ENCODE measurements around the gene PDE4D. TPM values are rescaled to one million over a fixed set of nuclear protein-coding genes. Genes with fewer than 3 reads are reported as not detected.

Gene PDE4D
- total and polyA plus RNA-seq, 2 of the 4 experiments (the other 2 are of a cell fraction), result 1.4 to 7.9 TPM

DNA sequence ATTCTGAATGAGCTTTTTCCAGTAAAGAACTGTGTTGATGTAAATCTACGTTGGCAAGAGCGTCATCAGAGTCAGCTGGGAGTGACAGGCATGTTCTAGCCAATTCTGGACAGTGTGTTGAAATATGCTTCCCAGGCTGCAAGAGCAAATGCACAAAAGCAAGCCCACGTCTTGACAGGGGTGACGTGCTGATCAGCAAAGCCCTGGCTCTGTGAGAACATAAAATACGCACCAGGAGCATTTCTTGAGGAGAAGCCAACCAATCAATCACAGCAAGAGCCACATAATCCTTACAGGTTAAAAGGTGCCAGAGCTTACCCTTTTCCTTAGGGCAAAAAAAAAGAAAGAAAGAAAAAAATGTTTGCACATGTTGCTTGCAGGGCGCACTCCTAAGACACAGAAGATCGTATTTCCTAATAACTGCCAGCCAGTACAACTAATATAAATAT is 148.1 kb downstream of the PDE4D start:
- H3K4me3 ChIP-seq (ENCODE audit: insufficient read depth, low read depth, low read length), result no peak overlapping the region
- DNase-seq (peak; percentile 66), ATAC-seq (ENCODE audit: low read depth) (peak; percentile 35; the same call in 1 of the 2 replicates)
- no peak overlapping the region for H3K4ac ChIP-seq (ENCODE audit: low read depth, low read length)
- peak overlapping the region; percentile 12; the same call in 1 of the 2 replicates for H3K4me2 ChIP-seq (ENCODE audit: low read depth, low read length)
- no peak overlapping the region for H2BK20ac ChIP-seq (ENCODE audit: low read depth, low read length)
- H3K4me1 ChIP-seq (ENCODE audit: control insufficient read depth, insufficient read depth, low read length), result no peaks in the 10 kb centered on the region
- no peak overlapping the region for H2BK15ac ChIP-seq (ENCODE audit: low read depth, low read length)
- no peak overlapping the region for H4K91ac ChIP-seq (ENCODE audit: insufficient read depth, low read depth, low read length)
- no peaks in the 10 kb centered on the region for H3K9me1 ChIP-seq (ENCODE audit: insufficient read depth, low read length)
- no peak overlapping the region for H3K14ac ChIP-seq (replicated peaks; ENCODE audit: low read depth, low read length)
- no peak overlapping the region for H3K27ac ChIP-seq (ENCODE audit: insufficient read depth, low read length)
- intact Hi-C loops (cut with micrococcal nuclease), result no loop called here
- no peaks in the 10 kb centered on the region for H4K20me1 ChIP-seq (ENCODE audit: insufficient read depth, low read length)
- no peak overlapping the region for H4K5ac ChIP-seq (ENCODE audit: low read depth, low read length)
- BruUV-seq (replicated peaks), result no TSS peak
- no peak overlapping the region for H3K23ac ChIP-seq (ENCODE audit: low read depth, low read length)
- ChIA-PET CTCF (interaction anchor here (0.7 kb wide), 2 partner anchors 13 to 26 kb away, joined by 3 to 5 read pairs; no protein-coding TSS in a partner anchor), POLR2A (ENCODE audit: unreplicated experiment) (no interaction called here)
- H2BK5ac ChIP-seq (ENCODE audit: low read depth, low read length, poor library complexity, severe bottlenecking), result no peak overlapping the region
- WGBS, 2 experiments (ENCODE audit: extremely low coverage in 2 of 2, insufficient read length in 1 of 2), result 6% methylated on average over 3 of the region's 7 CpGs; no CpG with 5 or more reads in 1 of the 2 experiments
- no peak overlapping the region for H3K56ac ChIP-seq (ENCODE audit: extremely low read depth, insufficient read depth, low read length)
- no peaks in the 10 kb centered on the region for H3K9me3 ChIP-seq (ENCODE audit: control insufficient read depth, insufficient read depth, low read length)
- no peak overlapping the region for H2AK9ac ChIP-seq (replicated peaks; ENCODE audit: low read depth, low read length, poor library complexity)
- TF ChIP-seq RAD21 (IDR thresholded peaks at IDR 0.05; ENCODE audit: low read length), result no peak
- TF ChIP-seq CEBPB (IDR thresholded peaks at IDR 0.05; ENCODE audit: low read depth, low read length), result peak; percentile 43; the same call in 1 of the 2 replicates
- no peaks in the 10 kb centered on the region for H3K79me1 ChIP-seq (ENCODE audit: low read depth in 1 of 2, low read length in 2 of 2)
- H3K36me3 ChIP-seq (ENCODE audit: control insufficient read depth, insufficient read depth, low read length), result no peaks in the 10 kb centered on the region
- H2BK120ac ChIP-seq (ENCODE audit: low read depth, low read length), result no peak overlapping the region
- H2AFZ ChIP-seq (replicated peaks; ENCODE audit: low read length, poor library complexity), result no peak overlapping the region
- H3K27me3 ChIP-seq (ENCODE audit: control insufficient read depth, insufficient read depth, low read length), result no peaks in the 10 kb centered on the region
- no peak overlapping the region for H3K18ac ChIP-seq (ENCODE audit: low read depth, low read length)
- no peak overlapping the region for H2AK5ac ChIP-seq (ENCODE audit: low read depth, low read length)
- H4K8ac ChIP-seq (ENCODE audit: low read depth in 2 of 2, low read length in 2 of 2), result no peak overlapping the region
- no peak overlapping the region for H3K9ac ChIP-seq (ENCODE audit: low read depth, low read length)
- dilution Hi-C loops (cut with HindIII; ENCODE audit: low sequenced_read_pairs, unreplicated experiment), result no loop called here
- in situ Hi-C loops (cut with MboI; ENCODE audit: low sequenced_read_pairs), result no loop called here

Data from IMR-90 (cell line).